SH-SY5Y (cell line): Measurements from ENCODE around the gene CAT.

ENCODE experiments used
- GATA2 ChIP-seq: IDR thresholded peaks from 2 replicates; pipeline ENCODE4 v1.6.1; 2011; ENCODE audit warnings: mild to moderate bottlenecking, low read depth, low read length
- GATA3 ChIP-seq: IDR thresholded peaks from 2 replicates; pipeline ENCODE4 v1.6.1; 2011; ENCODE audit warnings: low read depth, mild to moderate bottlenecking, low read length, moderate library complexity

- TF ChIP-seq GATA3 (no peak), GATA2 (no peak)
Measured at GRCh38 chr11:34493468-34493867, 54.7 kb downstream of the CAT start.
